ENCODE data around the gene PTPN21.

Gene PTPN21

GRCh38 chr14:88554457-88555286 is at the start of gene PTPN21:
Gene PTPN21, minus strand, starts transcription at chr14:88555007. Its CDS starts 4,590 bp downstream, at chr14:88550417.
- no peak for DNase-seq (ENCODE audit: low read depth in 2 of 2)

- no peak for DNase-seq (ENCODE audit: low read depth in 2 of 2)
Observed at GRCh38 chr14:88604212-88604611, 49.4 kb upstream of the PTPN21 start.

GRCh38 chr14:88599761-88600439 is 45.1 kb upstream of the PTPN21 start:
- DNase-seq (ENCODE audit: low read depth in 2 of 2), result peak; percentile 8 to 27

- DNase-seq (ENCODE audit: low read depth in 2 of 2), result no peak
Observed at GRCh38 chr14:88599326-88599725, 44.5 kb upstream of the PTPN21 start.

DNA sequence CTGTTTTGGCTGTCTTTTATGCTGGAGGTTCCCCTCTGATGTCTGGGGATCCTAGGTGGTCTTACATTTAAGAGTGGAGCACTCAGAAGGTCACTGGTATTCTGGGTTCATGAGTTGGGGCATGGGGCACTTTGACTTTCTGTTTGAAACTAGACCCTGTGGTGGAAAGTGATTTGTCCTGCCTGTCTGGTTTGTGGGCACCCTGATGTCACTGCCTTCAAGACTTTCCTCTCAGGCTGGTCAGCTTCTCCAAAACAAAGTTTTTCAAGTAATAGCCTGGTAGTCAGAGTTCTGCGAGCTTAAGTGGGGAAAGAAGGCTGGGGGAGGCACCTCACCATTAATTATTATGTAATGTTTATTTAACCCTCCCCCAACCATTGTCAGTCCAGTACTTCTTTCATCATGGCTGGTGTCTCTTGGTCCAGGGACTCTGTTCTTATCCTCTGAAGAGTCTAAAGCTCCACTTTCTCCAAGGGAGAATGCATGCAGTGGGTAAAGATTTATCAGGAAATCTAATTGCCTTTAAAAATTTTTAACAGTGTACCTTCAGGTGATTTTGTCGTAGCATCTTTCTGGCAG is 43.4 kb upstream of the PTPN21 start:
- no peak for DNase-seq (ENCODE audit: low read depth in 2 of 2)

DNA sequence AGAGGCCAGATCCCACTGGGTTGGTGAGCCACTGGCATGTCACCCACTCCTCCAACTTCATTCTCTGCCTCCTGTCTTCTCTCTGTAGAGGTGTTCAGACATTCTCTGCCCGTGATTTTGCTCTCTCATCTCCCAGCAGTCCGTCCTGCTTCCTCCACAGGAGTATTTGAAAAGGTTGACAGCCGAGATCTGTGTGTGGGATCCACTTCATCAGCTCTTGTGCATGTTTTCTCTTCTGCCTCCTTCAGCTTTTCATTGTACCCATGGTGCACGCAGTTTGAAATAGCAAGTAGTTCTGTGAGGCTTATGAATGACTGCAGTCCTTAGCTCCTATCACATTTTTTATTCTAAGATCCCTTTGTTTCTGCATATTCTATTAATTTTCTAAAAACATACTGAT is 42.8 kb upstream of the PTPN21 start:
- no peak for DNase-seq (ENCODE audit: low read depth in 2 of 2)

DNA sequence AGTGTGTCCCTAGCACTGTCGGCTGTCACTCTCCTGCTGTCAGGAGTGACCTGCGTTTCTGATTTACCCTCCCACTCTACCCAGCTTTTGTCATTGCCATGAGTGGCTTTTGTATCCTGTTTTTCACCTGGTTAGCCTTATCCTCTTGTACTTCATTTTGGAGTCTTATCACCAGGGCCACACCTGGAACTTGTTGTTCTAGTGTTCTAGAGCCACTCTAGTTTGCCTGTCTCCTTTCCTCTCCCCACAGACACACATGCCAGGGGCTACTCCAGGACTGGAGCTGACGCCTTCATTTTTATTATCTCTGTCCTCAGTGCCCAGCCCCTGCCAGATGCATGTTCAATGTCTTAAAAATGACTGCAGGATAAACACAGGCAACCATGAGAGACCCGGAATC is 42.2 kb upstream of the PTPN21 start:
- DNase-seq (ENCODE audit: low read depth in 2 of 2), result no peak

DNA sequence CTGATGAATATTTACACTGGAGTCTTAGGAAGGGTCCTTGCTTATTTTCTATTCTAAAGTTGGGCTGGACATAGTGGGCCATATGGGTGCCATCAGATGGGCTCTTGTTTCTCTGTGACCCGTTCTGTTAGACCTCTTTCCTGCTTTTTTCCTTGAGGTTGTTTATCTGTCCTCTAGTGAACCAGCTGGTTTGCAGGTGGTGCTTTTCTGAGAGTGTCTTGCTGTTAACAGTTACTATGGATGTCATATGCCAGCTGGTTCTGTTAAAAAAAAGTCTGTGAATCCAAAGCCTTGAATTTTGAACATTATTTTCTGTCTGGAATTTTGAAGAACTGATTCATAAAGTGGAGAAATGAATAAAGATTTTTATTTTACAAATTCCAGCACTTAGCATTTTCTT is 37.2 kb upstream of the PTPN21 start:
- no peak for DNase-seq (ENCODE audit: low read depth in 2 of 2)

DNA sequence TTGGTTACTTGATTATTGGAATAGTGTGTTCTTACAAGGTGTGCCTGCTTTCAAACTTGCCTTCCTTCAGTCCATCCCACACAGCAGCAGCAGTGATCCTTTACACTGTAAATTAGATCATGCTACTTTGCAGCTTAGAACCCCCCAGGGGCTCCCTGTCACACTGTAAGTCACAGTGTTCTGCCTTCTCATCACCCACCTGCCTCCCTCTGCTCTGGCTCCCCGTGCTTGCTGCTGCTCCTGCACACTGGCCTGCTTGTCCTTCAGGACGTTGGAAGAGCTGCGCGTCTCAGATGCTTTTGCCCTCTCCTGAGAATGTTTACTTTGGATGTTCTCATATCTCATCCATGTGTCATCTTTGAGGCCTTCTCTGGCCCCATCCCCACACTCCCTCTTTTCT is 35.4 kb upstream of the PTPN21 start:
- no peak for DNase-seq (ENCODE audit: low read depth in 2 of 2)

- DNase-seq (ENCODE audit: low read depth in 2 of 2), result no peak
Observed at GRCh38 chr14:88588081-88588480, 33.3 kb upstream of the PTPN21 start.

- DNase-seq (ENCODE audit: low read depth in 2 of 2), result no peak
Observed at GRCh38 chr14:88584451-88584850, 29.6 kb upstream of the PTPN21 start.

DNA sequence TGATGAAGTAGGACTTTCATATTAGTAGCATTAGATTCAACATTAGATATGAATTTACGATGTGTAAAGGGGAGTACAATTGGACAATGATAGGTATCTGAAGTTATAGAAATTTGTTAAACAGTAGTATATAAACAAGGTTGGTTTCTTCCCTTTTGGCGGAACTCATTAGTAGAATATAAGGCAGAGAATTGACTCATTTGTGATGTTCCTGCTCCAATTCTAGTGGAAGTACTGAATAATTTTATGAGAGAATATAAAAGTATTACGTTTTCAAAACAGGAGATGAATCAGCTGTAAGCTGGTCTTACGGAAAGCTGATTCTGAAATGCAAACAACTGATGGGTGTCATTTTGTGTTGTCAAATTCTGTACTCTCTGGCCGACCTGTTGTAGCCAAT is 21.4 kb upstream of the PTPN21 start:
- no peak for DNase-seq (ENCODE audit: low read depth in 2 of 2)

- no peak for DNase-seq (ENCODE audit: low read depth in 2 of 2)
Observed at GRCh38 chr14:88572117-88572516, 17.3 kb upstream of the PTPN21 start.

DNA sequence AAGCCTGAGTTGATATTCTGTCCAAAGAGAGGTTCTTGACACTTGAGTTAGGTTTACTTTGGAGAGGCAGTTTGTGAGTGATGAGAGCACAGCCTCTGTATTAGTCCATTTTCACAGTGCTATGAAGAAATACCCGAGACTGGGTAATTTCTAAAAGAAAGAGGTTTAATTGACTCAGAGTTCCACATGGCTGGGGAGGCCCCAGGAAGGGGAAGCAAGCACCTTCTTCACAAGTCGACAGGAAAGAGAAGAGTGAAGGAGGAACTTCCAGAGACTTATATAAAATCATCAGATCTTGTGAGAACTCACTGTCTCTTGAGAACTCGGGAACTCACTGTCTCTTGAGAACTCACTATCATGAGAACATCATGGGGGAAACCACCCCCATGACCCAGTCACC is 13.4 kb upstream of the PTPN21 start:
- DNase-seq (ENCODE audit: low read depth in 2 of 2), result no peak

GRCh38 chr14:88565427-88565826 is 10.6 kb upstream of the PTPN21 start:
- DNase-seq (ENCODE audit: low read depth in 2 of 2), result no peak

- DNase-seq (ENCODE audit: low read depth in 2 of 2), result no peak
Observed at GRCh38 chr14:88563845-88564244, 9.0 kb upstream of the PTPN21 start.

DNA sequence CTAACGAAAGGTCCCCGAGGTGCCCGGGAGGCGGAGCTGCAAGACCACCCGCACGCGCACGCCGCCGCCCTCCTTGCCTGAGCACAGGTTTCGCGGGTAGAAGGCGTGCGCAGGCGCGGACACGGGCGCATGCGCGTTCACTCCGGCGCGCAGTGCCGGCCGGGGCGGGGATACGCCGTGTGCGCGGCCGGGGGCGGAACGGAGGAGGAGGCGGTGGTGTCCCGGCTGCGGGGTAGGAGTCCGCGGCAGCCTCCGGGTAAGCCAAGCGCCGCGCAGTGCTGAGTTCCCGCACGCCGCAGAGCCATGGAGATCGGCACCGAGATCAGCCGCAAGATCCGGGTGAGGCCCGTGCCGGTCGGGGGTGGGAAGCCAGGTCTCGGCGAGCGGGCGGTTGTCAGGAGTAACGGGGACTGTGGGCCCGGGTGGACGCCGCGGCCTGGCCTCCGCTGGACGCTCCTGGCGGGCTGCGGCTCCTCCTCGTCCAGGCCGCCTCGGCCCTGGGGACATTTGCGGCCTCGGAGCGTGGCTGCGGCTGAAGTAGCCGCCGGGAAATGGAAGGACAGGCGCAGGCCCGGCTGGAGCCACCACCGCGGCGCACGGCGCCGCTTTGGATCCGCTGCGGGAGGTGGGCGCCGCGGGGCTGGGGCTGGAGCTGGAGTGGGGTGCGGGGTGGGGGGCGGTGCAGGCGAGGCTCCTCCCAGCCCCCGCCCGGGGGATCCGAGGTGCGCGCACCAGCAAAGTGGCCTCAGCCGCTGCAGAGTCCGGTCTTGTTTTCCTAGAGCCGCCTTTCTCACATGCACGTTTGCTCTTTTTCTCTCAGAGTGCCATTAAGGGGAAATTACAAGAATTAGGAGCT is 8.3 kb upstream of the PTPN21 start, which contains the start of gene ZC3H14:
Gene ZC3H14 (plus strand): TSS at position 207 of the 856 bp plus-strand sequence. CDS start 97 bp downstream, at position 304.
- peak; percentile 84 to 85 for DNase-seq (ENCODE audit: low read depth in 2 of 2)

GRCh38 chr14:88562532-88562830 is 7.7 kb upstream of the PTPN21 start:
- no peak for DNase-seq (ENCODE audit: low read depth in 2 of 2)

- no peak for DNase-seq (ENCODE audit: low read depth in 2 of 2)
Observed at GRCh38 chr14:88559852-88560251, 5.0 kb upstream of the PTPN21 start.

DNA sequence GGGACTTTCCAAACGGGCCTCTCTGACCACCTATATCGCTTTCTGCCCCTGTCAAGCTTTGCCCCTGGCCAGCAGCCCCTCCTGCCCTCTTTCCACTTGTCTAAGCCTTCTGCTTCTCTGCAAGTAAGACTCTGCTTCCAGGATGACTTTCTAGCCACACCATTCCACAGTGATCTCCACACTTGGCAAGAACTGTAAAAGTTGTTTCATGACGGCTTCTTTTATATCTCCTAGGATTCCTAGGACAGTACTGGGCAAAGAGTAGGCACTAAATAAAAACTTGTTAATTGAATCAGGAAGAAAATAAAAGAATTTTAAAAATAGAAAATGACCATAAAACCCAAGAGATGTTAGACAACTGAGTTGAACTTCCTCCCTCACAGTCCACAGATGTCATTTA is 1.8 kb upstream of the PTPN21 start:
- no peak for DNase-seq (ENCODE audit: low read depth in 2 of 2)

- no peak for DNase-seq (ENCODE audit: low read depth in 2 of 2)
Observed at GRCh38 chr14:88553886-88554456, 836 bp downstream of the PTPN21 start.

DNA sequence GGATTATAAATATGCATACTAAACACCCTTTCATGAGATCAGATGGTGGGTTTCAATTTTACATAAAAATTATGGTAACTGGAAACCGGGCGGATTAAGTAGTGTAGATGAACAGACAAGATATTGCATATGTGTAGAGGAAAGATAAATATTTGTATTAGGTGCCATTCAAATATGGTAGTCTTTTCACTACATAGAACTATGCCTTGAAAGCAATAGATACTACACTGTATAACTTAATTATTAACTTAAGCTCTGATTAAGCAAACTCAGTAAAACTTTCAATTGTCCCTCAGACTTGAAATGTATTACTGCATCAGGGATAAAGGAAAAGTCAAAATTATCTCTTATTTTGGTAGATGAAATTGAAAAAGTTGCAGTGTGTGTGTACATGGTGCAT is 1.9 kb downstream of the PTPN21 start:
- no peak for DNase-seq (ENCODE audit: low read depth in 2 of 2)
